Fibroblast of skin of abdomen (primary cell): Measurements from ENCODE around the gene BAHD1.

Source experiments
- DNase-seq: peaks from one replicate; pipeline ENCODE4 v3.0.0-alpha.2; 2013

Gene BAHD1

GRCh38 chr15:40468898-40469331 is 28.2 kb downstream of the BAHD1 start:
- DNase-seq, result no peak

GRCh38 chr15:40469776-40470390 is 29.1 kb downstream of the BAHD1 start:
- no peak for DNase-seq

- DNase-seq, result peak; percentile 47
These were observed 29.8 kb downstream of the BAHD1 start, which contains the start of gene CHST14 for GRCh38 chr15:40470423-40471104. Gene CHST14 (plus strand): TSS chr15:40470984. CDS start chr15:40471214, 230 bp downstream.

- DNase-seq, result peak; percentile 4
These were observed 30.5 kb downstream of the BAHD1 start for GRCh38 chr15:40471105-40471807.

- peak; percentile 14 for DNase-seq
These were observed 31.0 kb downstream of the BAHD1 start for GRCh38 chr15:40471808-40472150.

- DNase-seq, result no peak
These were observed 31.5 kb downstream of the BAHD1 start for GRCh38 chr15:40472171-40472727.

GRCh38 chr15:40474581-40474980 is 33.8 kb downstream of the BAHD1 start:
- no peak for DNase-seq

GRCh38 chr15:40477642-40478327 is 37.0 kb downstream of the BAHD1 start:
- DNase-seq, result no peak

- DNase-seq, result no peak
These were observed 38.3 kb downstream of the BAHD1 start for GRCh38 chr15:40479024-40479423.

- peak; percentile 11 for DNase-seq
These were observed 40.8 kb downstream of the BAHD1 start for GRCh38 chr15:40481341-40482074.

GRCh38 chr15:40483919-40484318 is 43.2 kb downstream of the BAHD1 start:
- DNase-seq, result no peak

- no peak for DNase-seq
These were observed 45.5 kb downstream of the BAHD1 start for GRCh38 chr15:40486066-40486770.

- no peak for DNase-seq
These were observed 47.3 kb downstream of the BAHD1 start for GRCh38 chr15:40487816-40488682.

GRCh38 chr15:40489274-40490175 is 48.8 kb downstream of the BAHD1 start:
- no peak for DNase-seq

GRCh38 chr15:40493089-40493840 is 52.5 kb downstream of the BAHD1 start:
- DNase-seq, result no peak

- DNase-seq, result no peak
These were observed 54.8 kb downstream of the BAHD1 start for GRCh38 chr15:40495516-40495915.

- DNase-seq, result peak; percentile 40
These were observed 57.7 kb downstream of the BAHD1 start for GRCh38 chr15:40498418-40498817.

- no peak for DNase-seq
These were observed 58.1 kb downstream of the BAHD1 start for GRCh38 chr15:40498891-40499290.

- DNase-seq, result no peak
These were observed 59.2 kb downstream of the BAHD1 start for GRCh38 chr15:40499931-40500330.
